DND-41 (cell line): ENCODE measurements around the gene RGS8.

Experiments
- ATAC-seq: fragments of 200-7000 bp; cut with Tn5 transposase; 3 replicates; pipeline ENCODE4 v1.9.1; 2021; ENCODE audit warnings: low read depth; ENCODE audit not compliant: insufficient read depth
- DNase-seq: peaks from one replicate; pipeline ENCODE4 v3.0.0-alpha.2; 2020
- H2AFZ ChIP-seq: 2 replicates; pipeline ENCODE4 v1.6.0; 2012; ENCODE audit warnings: low read depth, low read length
- H3K27ac ChIP-seq: 2 replicates; pipeline ENCODE4 v1.5.1; 2012; ENCODE audit warnings: low read length, inconsistent platforms
- H3K27me3 ChIP-seq: fragments of 200-600 bp; sonication (generic); 2 replicates; pipeline ENCODE4 v1.6.0; 2012; ENCODE audit warnings: low read length, mild to moderate bottlenecking, inconsistent platforms; ENCODE audit not compliant: insufficient read depth, poor library complexity
- H3K36me3 ChIP-seq: 2 replicates; pipeline ENCODE4 v1.5.1; 2012; ENCODE audit warnings: low read length, inconsistent platforms; ENCODE audit not compliant: insufficient read depth
- H3K4me1 ChIP-seq: 2 replicates; pipeline ENCODE4 v1.5.1; 2012; ENCODE audit warnings: mild to moderate bottlenecking, low read length; ENCODE audit not compliant: insufficient read depth
- H3K4me2 ChIP-seq: 2 replicates; pipeline ENCODE4 v1.6.0; 2012; ENCODE audit warnings: mild to moderate bottlenecking, moderate library complexity, low read length, inconsistent platforms; ENCODE audit not compliant: insufficient read depth
- H3K4me3 ChIP-seq, 2 experiments: fragments of 200-600 bp in 1 of 2; shearing (Covaris generic) in 1 of 2; 2 replicates each; pipeline ENCODE4 v1.5.1; 2012 to 2016; ENCODE audit warnings: inconsistent platforms in 2 of 2, low read length in 2 of 2, mild to moderate bottlenecking in 2 of 2, low read depth in 1 of 2, moderate library complexity in 1 of 2
- H3K79me2 ChIP-seq: 2 replicates; pipeline ENCODE4 v1.6.0; 2012; ENCODE audit warnings: low read length, inconsistent platforms; ENCODE audit not compliant: insufficient read depth
- H3K9ac ChIP-seq: 2 replicates; pipeline ENCODE4 v1.6.0; 2012; ENCODE audit warnings: low read depth, mild to moderate bottlenecking, inconsistent platforms, low read length, moderate library complexity
- H3K9me3 ChIP-seq: 2 replicates; pipeline ENCODE4 v1.5.1; 2012; ENCODE audit warnings: low read length, moderate library complexity, mild to moderate bottlenecking, inconsistent platforms; ENCODE audit not compliant: insufficient read depth, severe bottlenecking
- H4K20me1 ChIP-seq: 2 replicates; pipeline ENCODE4 v1.6.0; 2012; ENCODE audit warnings: low read length; ENCODE audit not compliant: insufficient read depth
- EZH2 ChIP-seq: IDR thresholded peaks from 3 replicates; pipeline ENCODE4 v1.6.1; 2012; ENCODE audit warnings: borderline replicate concordance, low read depth, mild to moderate bottlenecking, moderate library complexity, low read length, inconsistent platforms; ENCODE audit not compliant: severe bottlenecking
- TF ChIP-seq, protein P1 (sequence below): IDR thresholded peaks from 2 replicates; pipeline ENCODE4 v1.5.1; 2012; ENCODE audit warnings: borderline replicate concordance, low read length, moderate library complexity, mild to moderate bottlenecking; ENCODE audit not compliant: poor library complexity, severe bottlenecking; ENCODE audit errors: extremely low read depth

RGS8 gene

DNA sequence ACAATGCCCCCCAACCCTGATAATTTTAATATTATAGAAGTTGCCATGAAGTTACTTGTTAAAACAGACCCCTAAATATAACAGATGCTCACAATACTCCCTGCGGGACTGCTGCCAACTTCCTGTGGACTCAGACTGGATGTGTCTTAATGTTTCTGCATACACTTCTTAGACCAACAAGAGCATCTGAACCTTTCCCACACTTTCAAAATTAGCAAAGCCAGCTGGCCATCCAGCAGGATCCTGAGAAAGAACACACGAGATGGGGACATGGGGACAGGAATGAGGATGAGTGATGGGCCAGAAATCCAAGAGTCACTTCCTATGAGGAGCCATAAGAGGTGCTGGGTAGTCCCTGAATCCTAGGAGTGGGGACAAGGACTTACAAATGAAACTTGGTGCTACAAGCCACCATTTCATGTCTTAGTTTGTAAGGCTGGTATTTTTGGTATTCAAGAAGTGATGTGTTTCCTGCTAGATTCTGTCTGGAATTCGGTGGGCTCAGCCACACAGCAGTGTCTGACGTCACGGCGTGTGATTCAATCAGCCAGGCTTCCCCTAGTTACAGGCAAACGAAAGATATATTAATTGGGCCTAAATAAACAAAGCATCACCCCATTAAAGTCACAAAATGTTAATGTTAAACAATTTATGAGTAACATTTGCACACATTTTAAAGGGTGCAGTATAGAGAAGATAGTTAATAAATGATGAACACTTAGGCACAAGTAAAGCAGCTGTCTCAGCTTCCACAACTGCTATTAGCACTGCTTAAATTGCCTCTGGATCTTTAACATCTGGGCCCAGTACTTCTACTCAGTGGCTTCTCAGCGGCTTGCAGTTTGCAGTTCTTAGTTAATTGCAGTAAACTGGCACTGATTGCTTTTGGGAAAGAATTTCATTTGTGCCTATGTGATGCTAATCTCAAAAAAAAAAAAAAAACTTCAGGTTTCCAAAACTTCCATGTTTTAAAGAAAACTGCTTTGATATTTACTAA is 41.2 kb upstream of the RGS8 start:
- H3K27ac ChIP-seq = no peak overlapping the region
- H2AFZ ChIP-seq = no peak overlapping the region
- H3K27me3 ChIP-seq = no peaks in the 10 kb centered on the region
- no peak overlapping the region for H3K4me2 ChIP-seq
- H3K4me3 ChIP-seq = no peak overlapping the region
- H4K20me1 ChIP-seq = no peaks in the 10 kb centered on the region
- ATAC-seq (no peak), DNase-seq (no peak)
- no peak overlapping the region for H3K9ac ChIP-seq
- no peaks in the 10 kb centered on the region for H3K36me3 ChIP-seq
- no peaks in the 10 kb centered on the region for H3K9me3 ChIP-seq
- H3K79me2 ChIP-seq = no peaks in the 10 kb centered on the region
- no peak for TF ChIP-seq EZH2
- TF ChIP-seq, protein P1, sequence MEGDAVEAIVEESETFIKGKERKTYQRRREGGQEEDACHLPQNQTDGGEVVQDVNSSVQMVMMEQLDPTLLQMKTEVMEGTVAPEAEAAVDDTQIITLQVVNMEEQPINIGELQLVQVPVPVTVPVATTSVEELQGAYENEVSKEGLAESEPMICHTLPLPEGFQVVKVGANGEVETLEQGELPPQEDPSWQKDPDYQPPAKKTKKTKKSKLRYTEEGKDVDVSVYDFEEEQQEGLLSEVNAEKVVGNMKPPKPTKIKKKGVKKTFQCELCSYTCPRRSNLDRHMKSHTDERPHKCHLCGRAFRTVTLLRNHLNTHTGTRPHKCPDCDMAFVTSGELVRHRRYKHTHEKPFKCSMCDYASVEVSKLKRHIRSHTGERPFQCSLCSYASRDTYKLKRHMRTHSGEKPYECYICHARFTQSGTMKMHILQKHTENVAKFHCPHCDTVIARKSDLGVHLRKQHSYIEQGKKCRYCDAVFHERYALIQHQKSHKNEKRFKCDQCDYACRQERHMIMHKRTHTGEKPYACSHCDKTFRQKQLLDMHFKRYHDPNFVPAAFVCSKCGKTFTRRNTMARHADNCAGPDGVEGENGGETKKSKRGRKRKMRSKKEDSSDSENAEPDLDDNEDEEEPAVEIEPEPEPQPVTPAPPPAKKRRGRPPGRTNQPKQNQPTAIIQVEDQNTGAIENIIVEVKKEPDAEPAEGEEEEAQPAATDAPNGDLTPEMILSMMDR = no peak
- H3K4me1 ChIP-seq = no peaks in the 10 kb centered on the region

DNA sequence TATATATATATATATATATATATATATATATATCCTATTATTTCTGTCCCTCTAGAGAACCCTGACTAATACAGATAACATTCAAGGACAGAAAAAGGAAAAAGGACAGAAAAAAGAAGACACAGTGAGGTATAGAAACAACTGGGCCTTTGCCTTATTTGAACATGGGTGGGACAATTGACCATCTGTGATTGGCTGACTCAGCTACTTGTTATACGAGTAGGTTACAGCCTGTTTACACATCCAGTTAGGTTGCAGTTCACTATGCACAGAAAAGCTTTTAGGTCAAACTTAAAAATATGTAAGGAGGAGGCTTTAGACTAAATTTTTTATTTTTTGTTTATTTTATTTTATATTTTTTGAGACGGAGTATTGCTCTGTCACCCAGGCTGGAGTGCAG is 39.8 kb upstream of the RGS8 start:
- Histone ChIP-seq H3K4me3 (no peak overlapping the region), H3K9me3 (no peaks in the 10 kb centered on the region), H3K4me2 (no peak overlapping the region), H3K27ac (no peak overlapping the region), H3K27me3 (no peaks in the 10 kb centered on the region), H3K36me3 (no peaks in the 10 kb centered on the region), H4K20me1 (no peaks in the 10 kb centered on the region), H3K79me2 (no peaks in the 10 kb centered on the region), H2AFZ (no peak overlapping the region), H3K9ac (no peak overlapping the region), H3K4me1 (no peaks in the 10 kb centered on the region)
- DNase-seq (no peak), ATAC-seq (no peak)
- no peak for TF ChIP-seq EZH2
- TF ChIP-seq, protein P1 = no peak

GRCh38 chr1:182723200-182723599 is 38.8 kb upstream of the RGS8 start:
- no peak for DNase-seq
- no peak for ATAC-seq
- Histone ChIP-seq H3K4me2 (no peak overlapping the region), H3K79me2 (no peaks in the 10 kb centered on the region), H4K20me1 (no peaks in the 10 kb centered on the region), H3K9ac (no peak overlapping the region), H3K27ac (no peak overlapping the region), H3K36me3 (no peaks in the 10 kb centered on the region), H2AFZ (no peak overlapping the region), H3K27me3 (no peaks in the 10 kb centered on the region), H3K4me3 (no peak overlapping the region), H3K4me1 (no peaks in the 10 kb centered on the region), H3K9me3 (no peaks in the 10 kb centered on the region)
- TF ChIP-seq, protein P1 = no peak
- TF ChIP-seq EZH2 = no peak
